Astrocyte (in vitro differentiated cells and primary cell): ENCODE results near the gene CPLX3.

Experiments
- EZH2 ChIP-seq: IDR thresholded peaks from 2 replicates; pipeline ENCODE4 v1.6.1; 2012; ENCODE audit warnings: mild to moderate bottlenecking, low read length, inconsistent platforms; ENCODE audit not compliant: insufficient read depth
- TF ChIP-seq, protein P1 (sequence below): IDR thresholded peaks from 2 replicates; pipeline ENCODE4 v1.5.1; 2011; ENCODE audit warnings: low read depth, mild to moderate bottlenecking, inconsistent platforms, low read length, moderate library complexity; ENCODE audit not compliant: insufficient read depth

DNA sequence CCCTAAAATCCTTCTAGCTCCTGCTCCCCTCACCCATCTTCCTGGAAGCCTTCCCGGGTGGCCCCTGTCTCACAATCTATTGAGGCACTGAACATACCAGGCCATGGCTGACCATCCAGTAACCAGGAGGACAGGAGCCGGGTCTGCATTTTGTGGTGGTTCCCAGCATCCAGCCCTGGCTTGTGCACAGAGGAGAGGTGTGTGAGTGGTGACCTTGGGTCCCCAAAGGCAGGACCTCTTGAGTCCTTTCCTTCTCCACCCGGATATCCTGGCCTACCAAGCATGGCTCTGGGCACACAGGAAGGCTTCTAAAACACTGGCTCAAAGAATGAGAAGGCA, 36.7 kb upstream of the CPLX3 start:
- TF ChIP-seq, protein P1, sequence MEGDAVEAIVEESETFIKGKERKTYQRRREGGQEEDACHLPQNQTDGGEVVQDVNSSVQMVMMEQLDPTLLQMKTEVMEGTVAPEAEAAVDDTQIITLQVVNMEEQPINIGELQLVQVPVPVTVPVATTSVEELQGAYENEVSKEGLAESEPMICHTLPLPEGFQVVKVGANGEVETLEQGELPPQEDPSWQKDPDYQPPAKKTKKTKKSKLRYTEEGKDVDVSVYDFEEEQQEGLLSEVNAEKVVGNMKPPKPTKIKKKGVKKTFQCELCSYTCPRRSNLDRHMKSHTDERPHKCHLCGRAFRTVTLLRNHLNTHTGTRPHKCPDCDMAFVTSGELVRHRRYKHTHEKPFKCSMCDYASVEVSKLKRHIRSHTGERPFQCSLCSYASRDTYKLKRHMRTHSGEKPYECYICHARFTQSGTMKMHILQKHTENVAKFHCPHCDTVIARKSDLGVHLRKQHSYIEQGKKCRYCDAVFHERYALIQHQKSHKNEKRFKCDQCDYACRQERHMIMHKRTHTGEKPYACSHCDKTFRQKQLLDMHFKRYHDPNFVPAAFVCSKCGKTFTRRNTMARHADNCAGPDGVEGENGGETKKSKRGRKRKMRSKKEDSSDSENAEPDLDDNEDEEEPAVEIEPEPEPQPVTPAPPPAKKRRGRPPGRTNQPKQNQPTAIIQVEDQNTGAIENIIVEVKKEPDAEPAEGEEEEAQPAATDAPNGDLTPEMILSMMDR: no peak
- no peak for TF ChIP-seq EZH2
